ENCODE data around the gene C11orf68. TPM values are rescaled to one million over a fixed set of nuclear protein-coding genes. Genes with fewer than 3 reads are reported as not detected.
A peak's percentile ranks its signal among the peaks of the same experiment; 100 is the strongest.

C11orf68 gene
- total and polyA plus RNA-seq, 9 of the 15 experiments (the other 6 are each of a cell fraction or from before 2014, with no cell fraction given) = 3.6 to 35.9 (median 12.8) TPM

DNA sequence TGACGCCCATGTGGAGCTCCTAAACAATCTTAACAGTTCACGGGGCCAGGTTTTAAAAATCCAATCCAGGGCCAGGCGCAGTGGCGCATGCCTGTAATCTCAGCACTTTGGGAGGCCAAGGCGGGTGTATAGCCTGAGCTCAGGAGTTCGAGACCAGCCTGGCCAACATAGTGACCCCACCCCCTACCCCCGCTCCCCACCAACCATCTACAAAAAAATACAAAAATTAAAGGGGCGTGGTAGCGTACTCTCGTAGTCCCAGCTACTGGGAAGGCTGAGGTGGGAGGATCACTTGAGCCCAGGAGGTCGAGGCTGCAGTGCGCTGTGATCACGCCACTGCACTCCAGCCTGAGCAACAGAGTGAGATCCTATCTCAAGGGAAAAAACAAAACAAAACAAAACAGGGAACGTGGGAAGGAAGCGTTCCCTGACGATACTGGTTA is 42.0 kb upstream of the C11orf68 start (continued):
- TF ChIP-seq, protein P1, sequence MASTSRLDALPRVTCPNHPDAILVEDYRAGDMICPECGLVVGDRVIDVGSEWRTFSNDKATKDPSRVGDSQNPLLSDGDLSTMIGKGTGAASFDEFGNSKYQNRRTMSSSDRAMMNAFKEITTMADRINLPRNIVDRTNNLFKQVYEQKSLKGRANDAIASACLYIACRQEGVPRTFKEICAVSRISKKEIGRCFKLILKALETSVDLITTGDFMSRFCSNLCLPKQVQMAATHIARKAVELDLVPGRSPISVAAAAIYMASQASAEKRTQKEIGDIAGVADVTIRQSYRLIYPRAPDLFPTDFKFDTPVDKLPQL (IDR thresholded peaks at IDR 0.05; ENCODE audit: extremely low read depth, insufficient read length) = no peak
- TF ChIP-seq ZNF644 (tag; IDR thresholded peaks at IDR 0.05; ENCODE audit: low read depth) (0 out of 2 replicates have a peak, but pooled peaks have one; percentile 35), NFATC3 (IDR thresholded peaks at IDR 0.05) (peak; percentile 73; the same call in 1 of the 2 replicates), ZNF174 (CRISPR knock-in tag; IDR thresholded peaks at IDR 0.05) (no peak), SREBF1 (IDR thresholded peaks at IDR 0.05; ENCODE audit: borderline replicate concordance, low read depth, low read length) (0 out of 2 replicates have a peak, but pooled peaks have one; percentile 35), HDGF (IDR thresholded peaks at IDR 0.05) (peak; percentile 74; the same call in 1 of the 2 replicates), SMARCA4 (IDR thresholded peaks at IDR 0.05) (0 out of 2 replicates have a peak, but pooled peaks have one; percentile 60), SMARCC2 (IDR thresholded peaks at IDR 0.05; ENCODE audit: low read depth) (no peak), ARNT (IDR thresholded peaks at IDR 0.05) (peak in 1 of 2 experiments; percentile 57; a peak in 1 of 4 replicates), ARID1B (IDR thresholded peaks at IDR 0.05) (peak; percentile 36), NFYB (IDR thresholded peaks at IDR 0.05; ENCODE audit: extremely low read depth, insufficient read length) (no peak), ELF4 (CRISPR knock-in tag; IDR thresholded peaks at IDR 0.05) (no peak), MYNN (IDR thresholded peaks at IDR 0.05) (no peak), MYNN (CRISPR knock-in tag; IDR thresholded peaks at IDR 0.05) (no peak), BCOR (IDR thresholded peaks at IDR 0.05) (peak; percentile 47; the same call in 1 of the 2 replicates), LARP7 (IDR thresholded peaks at IDR 0.05) (peak; percentile 17; the same call in 1 of the 2 replicates), DPF2 (IDR thresholded peaks at IDR 0.05) (peak; percentile 73), GATA2 (CRISPR knock-in tag; IDR thresholded peaks at IDR 0.05) (peak; percentile 65)
- TF ChIP-seq, protein P2, sequence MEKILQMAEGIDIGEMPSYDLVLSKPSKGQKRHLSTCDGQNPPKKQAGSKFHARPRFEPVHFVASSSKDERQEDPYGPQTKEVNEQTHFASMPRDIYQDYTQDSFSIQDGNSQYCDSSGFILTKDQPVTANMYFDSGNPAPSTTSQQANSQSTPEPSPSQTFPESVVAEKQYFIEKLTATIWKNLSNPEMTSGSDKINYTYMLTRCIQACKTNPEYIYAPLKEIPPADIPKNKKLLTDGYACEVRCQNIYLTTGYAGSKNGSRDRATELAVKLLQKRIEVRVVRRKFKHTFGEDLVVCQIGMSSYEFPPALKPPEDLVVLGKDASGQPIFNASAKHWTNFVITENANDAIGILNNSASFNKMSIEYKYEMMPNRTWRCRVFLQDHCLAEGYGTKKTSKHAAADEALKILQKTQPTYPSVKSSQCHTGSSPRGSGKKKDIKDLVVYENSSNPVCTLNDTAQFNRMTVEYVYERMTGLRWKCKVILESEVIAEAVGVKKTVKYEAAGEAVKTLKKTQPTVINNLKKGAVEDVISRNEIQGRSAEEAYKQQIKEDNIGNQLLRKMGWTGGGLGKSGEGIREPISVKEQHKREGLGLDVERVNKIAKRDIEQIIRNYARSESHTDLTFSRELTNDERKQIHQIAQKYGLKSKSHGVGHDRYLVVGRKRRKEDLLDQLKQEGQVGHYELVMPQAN (IDR thresholded peaks at IDR 0.05; ENCODE audit: borderline replicate concordance) = peak; percentile 26; the same call in 1 of the 2 replicates
